Measurements from ENCODE around the gene STK39. TPM values are rescaled to one million over a fixed set of nuclear protein-coding genes. Genes with fewer than 3 reads are reported as not detected.

The STK39 gene
- total RNA-seq: 10 to 100 TPM; 18.4 to 65.0 (median 27.1) TPM

GRCh38 chr2:168247341-168248261 lies at the start of gene STK39:
TSS of gene STK39 (minus strand) at chr2:168247595. CDS start at chr2:168247435, 160 bp downstream.
- ATAC-seq (ENCODE audit: low FRiP score) (peak; percentile 94), DNase-seq (ENCODE audit: low spot score) (no peak)
- TF ChIP-seq, protein P1, sequence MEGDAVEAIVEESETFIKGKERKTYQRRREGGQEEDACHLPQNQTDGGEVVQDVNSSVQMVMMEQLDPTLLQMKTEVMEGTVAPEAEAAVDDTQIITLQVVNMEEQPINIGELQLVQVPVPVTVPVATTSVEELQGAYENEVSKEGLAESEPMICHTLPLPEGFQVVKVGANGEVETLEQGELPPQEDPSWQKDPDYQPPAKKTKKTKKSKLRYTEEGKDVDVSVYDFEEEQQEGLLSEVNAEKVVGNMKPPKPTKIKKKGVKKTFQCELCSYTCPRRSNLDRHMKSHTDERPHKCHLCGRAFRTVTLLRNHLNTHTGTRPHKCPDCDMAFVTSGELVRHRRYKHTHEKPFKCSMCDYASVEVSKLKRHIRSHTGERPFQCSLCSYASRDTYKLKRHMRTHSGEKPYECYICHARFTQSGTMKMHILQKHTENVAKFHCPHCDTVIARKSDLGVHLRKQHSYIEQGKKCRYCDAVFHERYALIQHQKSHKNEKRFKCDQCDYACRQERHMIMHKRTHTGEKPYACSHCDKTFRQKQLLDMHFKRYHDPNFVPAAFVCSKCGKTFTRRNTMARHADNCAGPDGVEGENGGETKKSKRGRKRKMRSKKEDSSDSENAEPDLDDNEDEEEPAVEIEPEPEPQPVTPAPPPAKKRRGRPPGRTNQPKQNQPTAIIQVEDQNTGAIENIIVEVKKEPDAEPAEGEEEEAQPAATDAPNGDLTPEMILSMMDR (IDR thresholded peaks at IDR 0.05): no peak

- ATAC-seq (ENCODE audit: low FRiP score) (no peak), DNase-seq (ENCODE audit: low spot score) (no peak)
- TF ChIP-seq, protein P1 (IDR thresholded peaks at IDR 0.05): no peak
Observed at GRCh38 chr2:168295051-168295450, 47.7 kb upstream of the STK39 start.

DNA sequence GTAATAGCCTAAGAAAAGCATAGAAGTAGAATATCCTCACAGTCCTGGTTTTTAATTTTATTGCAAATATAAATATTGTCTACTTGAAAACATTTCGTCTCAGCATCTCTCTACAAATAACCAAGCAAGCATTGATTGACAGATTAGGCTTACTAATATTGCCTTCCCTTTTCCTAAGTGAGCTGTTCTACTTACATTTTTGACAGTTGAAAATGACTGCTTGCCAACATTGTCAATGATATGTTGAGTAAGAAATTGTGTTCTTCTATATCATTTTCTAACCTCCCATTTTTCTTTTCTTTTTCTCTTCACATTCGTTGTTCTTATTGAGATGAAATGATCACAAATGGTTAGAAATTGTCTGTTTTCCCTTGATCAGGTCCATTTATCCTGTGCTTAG lies 47.0 kb upstream of the STK39 start:
- ATAC-seq (ENCODE audit: low FRiP score): no peak
- no peak for DNase-seq (ENCODE audit: low spot score)
- TF ChIP-seq, protein P1 (IDR thresholded peaks at IDR 0.05): no peak

- ATAC-seq (ENCODE audit: low FRiP score): no peak
- TF ChIP-seq, protein P1 (IDR thresholded peaks at IDR 0.05): no peak
Observed at GRCh38 chr2:168293766-168294165, 46.4 kb upstream of the STK39 start.

GRCh38 chr2:168290391-168290790 lies 43.0 kb upstream of the STK39 start:
- DNase-seq (ENCODE audit: low spot score) (no peak), ATAC-seq (ENCODE audit: low FRiP score) (no peak)

More at GRCh38 chr2:168293766-168294165, 46.4 kb upstream of the STK39 start:
- no peak for DNase-seq (ENCODE audit: low spot score)

DNA sequence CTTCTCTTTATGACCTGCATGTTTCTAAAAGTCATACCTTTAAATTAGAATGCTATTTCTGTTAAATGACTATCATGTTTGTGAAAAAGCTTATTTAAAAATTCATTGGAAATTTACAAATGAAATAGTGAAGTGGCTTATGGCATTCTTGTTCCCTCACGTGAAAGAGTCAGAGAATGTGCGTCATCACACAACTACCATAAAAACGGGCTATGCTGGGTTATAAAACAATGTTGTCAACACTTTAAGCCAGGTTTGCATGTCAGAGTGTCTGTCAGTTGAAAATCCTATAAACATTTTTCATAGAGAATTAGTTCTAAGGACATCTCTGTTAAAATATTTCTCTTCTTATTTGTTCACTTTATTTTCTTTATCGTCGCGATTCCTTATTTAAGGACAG lies 42.5 kb upstream of the STK39 start:
- ATAC-seq (ENCODE audit: low FRiP score) (no peak), DNase-seq (ENCODE audit: low spot score) (no peak)
- TF ChIP-seq, protein P1 (IDR thresholded peaks at IDR 0.05): no peak

More at GRCh38 chr2:168290391-168290790, 43.0 kb upstream of the STK39 start:
- TF ChIP-seq, protein P1 (IDR thresholded peaks at IDR 0.05): no peak

- TF ChIP-seq, protein P1 (IDR thresholded peaks at IDR 0.05): no peak
- ATAC-seq (ENCODE audit: low FRiP score) (no peak), DNase-seq (ENCODE audit: low spot score) (no peak)
Observed at GRCh38 chr2:168286535-168286934, 39.1 kb upstream of the STK39 start.
